Parathyroid adenoma (tissue), 2 donors: ENCODE results near the gene KNCN.

Experiments
- H2AFZ ChIP-seq: fragments of 300-600 bp; sonication (generic); one replicate; pipeline ENCODE4 v1.7.0; 2017; ENCODE audit warnings: antibody characterized with exemption, mild to moderate bottlenecking
- H3K27ac ChIP-seq: fragments of 300-600 bp; sonication (generic); one replicate; pipeline ENCODE4 v1.7.0; 2017
- H3K27me3 ChIP-seq: fragments of 300-600 bp; sonication (generic); one replicate; pipeline ENCODE4 v1.7.0; 2017; ENCODE audit warnings: low read length; ENCODE audit not compliant: control insufficient read depth, insufficient read depth
- H3K36me3 ChIP-seq: fragments of 300-600 bp; sonication (generic); one replicate; pipeline ENCODE4 v1.7.0; 2017; ENCODE audit warnings: low read length; ENCODE audit not compliant: control insufficient read depth, insufficient read depth
- H3K4me1 ChIP-seq: fragments of 300-600 bp; sonication (generic); one replicate; pipeline ENCODE4 v1.7.0; 2017; ENCODE audit warnings: control low read depth
- H3K4me2 ChIP-seq: fragments of 300-600 bp; sonication (generic); one replicate; pipeline ENCODE4 v1.7.0; 2017; ENCODE audit warnings: low read length
- H3K4me3 ChIP-seq: fragments of 300-600 bp; sonication (generic); one replicate; pipeline ENCODE4 v1.7.0; 2017; ENCODE audit warnings: low read depth, low read length
- H3K79me2 ChIP-seq: fragments of 300-600 bp; sonication (generic); one replicate; pipeline ENCODE4 v1.7.0; 2017; ENCODE audit warnings: control low read depth
- H3K9ac ChIP-seq: fragments of 300-600 bp; sonication (generic); one replicate; pipeline ENCODE4 v1.7.0; 2017; ENCODE audit warnings: mild to moderate bottlenecking
- H3K9me3 ChIP-seq: fragments of 300-600 bp; sonication (generic); one replicate; pipeline ENCODE4 v1.7.0; 2017; ENCODE audit warnings: low read length; ENCODE audit not compliant: control insufficient read depth
- CTCF ChIP-seq: fragments of 300-600 bp; sonication (generic); IDR thresholded peaks from one replicate; pipeline ENCODE4 v1.7.0; 2017; ENCODE audit warnings: antibody characterized with exemption, mild to moderate bottlenecking
- donor health status: primary hyperparathyroidism.

Gene KNCN

GRCh38 chr1:46508757-46509156 is 42.7 kb downstream of the KNCN start:
- H3K9ac ChIP-seq: no peak overlapping the region
- H3K79me2 ChIP-seq: no peaks in the 10 kb centered on the region

GRCh38 chr1:46506470-46507219 is 44.8 kb downstream of the KNCN start:
- H3K4me2 ChIP-seq: no peak overlapping the region
- H3K4me3 ChIP-seq: no peak overlapping the region
- H2AFZ ChIP-seq: no peak overlapping the region
- no peaks in the 10 kb centered on the region for H3K79me2 ChIP-seq
- H3K9me3 ChIP-seq: no peaks in the 10 kb centered on the region
- TF ChIP-seq CTCF: no peak
- no peaks in the 10 kb centered on the region for H3K36me3 ChIP-seq
- no peak overlapping the region for H3K9ac ChIP-seq
- no peaks in the 10 kb centered on the region for H3K27me3 ChIP-seq
- H3K4me1 ChIP-seq: no peaks in the 10 kb centered on the region
- H3K27ac ChIP-seq: no peak overlapping the region

More at GRCh38 chr1:46508757-46509156, 42.7 kb downstream of the KNCN start:
- H3K4me2 ChIP-seq: no peak overlapping the region
- no peak for TF ChIP-seq CTCF
- no peaks in the 10 kb centered on the region for H3K36me3 ChIP-seq
- no peaks in the 10 kb centered on the region for H3K27me3 ChIP-seq
- no peaks in the 10 kb centered on the region for H3K4me1 ChIP-seq
- H3K4me3 ChIP-seq: no peak overlapping the region
- no peak overlapping the region for H3K27ac ChIP-seq
- no peaks in the 10 kb centered on the region for H3K9me3 ChIP-seq
- H2AFZ ChIP-seq: no peak overlapping the region

DNA sequence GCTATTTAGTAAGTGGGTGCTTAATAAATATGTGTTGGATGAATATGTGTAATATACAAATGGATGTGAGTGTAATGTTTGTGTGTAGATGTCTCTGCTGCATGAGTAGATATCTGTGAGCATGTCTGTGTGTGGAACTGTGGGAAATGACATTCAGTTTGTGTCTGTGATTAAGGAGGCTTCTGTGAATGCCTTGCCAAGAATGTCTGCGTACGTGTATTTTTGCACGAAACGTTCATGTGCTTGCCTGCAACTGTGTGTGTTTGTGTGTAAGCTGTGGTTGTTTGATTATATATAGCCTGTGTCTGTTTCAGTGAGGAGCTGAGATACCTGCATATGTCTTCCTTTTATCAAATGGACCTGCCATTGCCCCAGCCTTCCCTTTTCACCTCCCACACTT is 48.0 kb downstream of the KNCN start:
- Histone ChIP-seq H3K4me2 (no peak overlapping the region), H3K27ac (no peak overlapping the region), H3K4me1 (no peaks in the 10 kb centered on the region), H3K27me3 (no peaks in the 10 kb centered on the region), H3K9me3 (no peaks in the 10 kb centered on the region), H3K4me3 (no peak overlapping the region), H3K9ac (no peak overlapping the region), H2AFZ (no peak overlapping the region), H3K79me2 (no peaks in the 10 kb centered on the region), H3K36me3 (no peaks in the 10 kb centered on the region)
- no peak for TF ChIP-seq CTCF

DNA sequence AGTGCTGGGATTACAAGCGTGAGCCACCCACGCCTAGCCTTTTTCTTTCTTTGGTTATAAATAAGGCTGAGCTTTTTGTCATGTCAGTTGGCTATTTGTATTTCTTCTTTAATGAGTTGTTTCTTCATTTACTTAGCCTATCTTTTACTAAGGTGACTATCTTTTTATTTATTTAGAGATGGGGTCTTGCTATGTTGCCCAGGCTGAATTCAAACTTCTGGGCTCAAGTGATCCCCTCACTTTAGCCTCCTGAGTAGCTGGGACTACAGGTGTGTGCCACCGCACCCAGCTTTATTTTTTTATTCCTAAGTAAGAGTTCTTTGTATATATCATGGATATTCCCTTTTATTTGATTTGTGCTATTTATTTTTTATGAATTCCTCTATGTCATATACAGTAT is 49.9 kb downstream of the KNCN start:
- Histone ChIP-seq H3K4me3 (no peak overlapping the region), H3K9ac (no peak overlapping the region), H3K36me3 (no peaks in the 10 kb centered on the region), H2AFZ (no peak overlapping the region), H3K9me3 (no peaks in the 10 kb centered on the region), H3K4me2 (no peak overlapping the region), H3K4me1 (no peaks in the 10 kb centered on the region), H3K79me2 (no peaks in the 10 kb centered on the region), H3K27me3 (no peaks in the 10 kb centered on the region), H3K27ac (no peak overlapping the region)
- no peak for TF ChIP-seq CTCF

- Histone ChIP-seq H3K79me2 (no peaks in the 10 kb centered on the region), H3K4me3 (no peak overlapping the region), H3K27me3 (no peaks in the 10 kb centered on the region), H3K9me3 (no peaks in the 10 kb centered on the region), H3K36me3 (no peaks in the 10 kb centered on the region), H3K27ac (no peak overlapping the region), H2AFZ (no peak overlapping the region), H3K4me2 (no peak overlapping the region), H3K9ac (no peak overlapping the region), H3K4me1 (no peaks in the 10 kb centered on the region)
- TF ChIP-seq CTCF: no peak
These were observed 53.8 kb downstream of the KNCN start for GRCh38 chr1:46497665-46498064.
